Adrenal gland (tissue), 5 donors: ENCODE data around the gene HAUS1.
"Not testable (repeated sequence)": the region's sequence is repeated elsewhere in the genome, so short reads cannot be mapped to it uniquely, and the experiment has no call there.

Source experiments
- POLR2A ChIP-seq, 2 donors: fragments of 450-650 bp; IDR thresholded peaks; one replicate each; pipeline ENCODE4 v1.6.1; 2017; ENCODE audit warnings: antibody characterized with exemption in 2 of 2, mild to moderate bottlenecking in 2 of 2, moderate library complexity in 1 of 2
- TF ChIP-seq, protein P1 (sequence below), 6 experiments: fragments of 450-650 bp in 4 of 6; fragments of 200-600 bp in 2 of 6; sonication (generic) in 1 of 6; IDR thresholded peaks; 1 replicate in 5 of 6; 2 replicates in 1 of 6; pipeline versions ENCODE4 v1.5.1 to v1.8.0; 2016 to 2021; ENCODE audit warnings: antibody characterized with exemption in 6 of 6, mild to moderate bottlenecking in 2 of 6, moderate library complexity in 1 of 6
- donor health status: DM: no; HTN: no; CAD: no.

- TF ChIP-seq, protein P1, sequence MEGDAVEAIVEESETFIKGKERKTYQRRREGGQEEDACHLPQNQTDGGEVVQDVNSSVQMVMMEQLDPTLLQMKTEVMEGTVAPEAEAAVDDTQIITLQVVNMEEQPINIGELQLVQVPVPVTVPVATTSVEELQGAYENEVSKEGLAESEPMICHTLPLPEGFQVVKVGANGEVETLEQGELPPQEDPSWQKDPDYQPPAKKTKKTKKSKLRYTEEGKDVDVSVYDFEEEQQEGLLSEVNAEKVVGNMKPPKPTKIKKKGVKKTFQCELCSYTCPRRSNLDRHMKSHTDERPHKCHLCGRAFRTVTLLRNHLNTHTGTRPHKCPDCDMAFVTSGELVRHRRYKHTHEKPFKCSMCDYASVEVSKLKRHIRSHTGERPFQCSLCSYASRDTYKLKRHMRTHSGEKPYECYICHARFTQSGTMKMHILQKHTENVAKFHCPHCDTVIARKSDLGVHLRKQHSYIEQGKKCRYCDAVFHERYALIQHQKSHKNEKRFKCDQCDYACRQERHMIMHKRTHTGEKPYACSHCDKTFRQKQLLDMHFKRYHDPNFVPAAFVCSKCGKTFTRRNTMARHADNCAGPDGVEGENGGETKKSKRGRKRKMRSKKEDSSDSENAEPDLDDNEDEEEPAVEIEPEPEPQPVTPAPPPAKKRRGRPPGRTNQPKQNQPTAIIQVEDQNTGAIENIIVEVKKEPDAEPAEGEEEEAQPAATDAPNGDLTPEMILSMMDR (IDR thresholded peaks at IDR 0.05): not testable (repeated sequence)
- TF ChIP-seq POLR2A (IDR thresholded peaks at IDR 0.05): not testable (repeated sequence)
Observed at GRCh38 chr18:46160840-46161239, 56.7 kb downstream of the HAUS1 start.
